D721Med (cell line): ENCODE results near the gene ROCK2.

Experiments used
- DNase-seq: peaks from one replicate; pipeline ENCODE4 v3.0.0; 2011; ENCODE audit warnings: low spot score; ENCODE audit not compliant: insufficient read length
- FAIRE-seq: peaks from 2 replicates; lab custom pipeline; 2011; peaks lifted over from hg19 to GRCh38; lab: Jason Lieb, UNC
- TF ChIP-seq, protein P1 (sequence below): IDR thresholded peaks from 2 replicates; pipeline ENCODE4 v1.5.1; 2012; ENCODE audit warnings: mild to moderate bottlenecking, control low read depth; ENCODE audit not compliant: insufficient read depth; ENCODE audit errors: missing control alignments

Gene ROCK2

DNA sequence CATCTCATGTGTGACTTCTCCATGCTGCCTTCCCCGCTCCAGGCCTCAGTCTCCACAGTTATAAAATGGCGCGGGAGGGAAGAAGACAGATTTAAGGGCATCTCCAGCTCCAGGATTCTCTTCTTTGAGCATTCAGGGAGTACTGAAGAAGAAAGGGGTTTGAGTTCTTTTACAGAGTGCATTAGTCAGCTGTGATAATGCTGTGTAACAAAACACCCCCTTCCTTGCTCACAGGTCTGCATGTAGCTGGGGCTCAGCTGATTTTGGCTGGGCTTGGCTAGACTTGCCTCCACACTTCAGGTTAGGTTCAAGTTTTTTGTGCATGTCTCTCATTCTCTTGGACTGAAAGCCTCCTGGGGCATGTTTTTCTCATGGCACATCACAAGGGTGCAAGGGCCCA, 197.2 kb downstream of the ROCK2 start:
- TF ChIP-seq, protein P1, sequence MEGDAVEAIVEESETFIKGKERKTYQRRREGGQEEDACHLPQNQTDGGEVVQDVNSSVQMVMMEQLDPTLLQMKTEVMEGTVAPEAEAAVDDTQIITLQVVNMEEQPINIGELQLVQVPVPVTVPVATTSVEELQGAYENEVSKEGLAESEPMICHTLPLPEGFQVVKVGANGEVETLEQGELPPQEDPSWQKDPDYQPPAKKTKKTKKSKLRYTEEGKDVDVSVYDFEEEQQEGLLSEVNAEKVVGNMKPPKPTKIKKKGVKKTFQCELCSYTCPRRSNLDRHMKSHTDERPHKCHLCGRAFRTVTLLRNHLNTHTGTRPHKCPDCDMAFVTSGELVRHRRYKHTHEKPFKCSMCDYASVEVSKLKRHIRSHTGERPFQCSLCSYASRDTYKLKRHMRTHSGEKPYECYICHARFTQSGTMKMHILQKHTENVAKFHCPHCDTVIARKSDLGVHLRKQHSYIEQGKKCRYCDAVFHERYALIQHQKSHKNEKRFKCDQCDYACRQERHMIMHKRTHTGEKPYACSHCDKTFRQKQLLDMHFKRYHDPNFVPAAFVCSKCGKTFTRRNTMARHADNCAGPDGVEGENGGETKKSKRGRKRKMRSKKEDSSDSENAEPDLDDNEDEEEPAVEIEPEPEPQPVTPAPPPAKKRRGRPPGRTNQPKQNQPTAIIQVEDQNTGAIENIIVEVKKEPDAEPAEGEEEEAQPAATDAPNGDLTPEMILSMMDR, result no peak
- no peak for FAIRE-seq
- DNase-seq, result no peak

DNA sequence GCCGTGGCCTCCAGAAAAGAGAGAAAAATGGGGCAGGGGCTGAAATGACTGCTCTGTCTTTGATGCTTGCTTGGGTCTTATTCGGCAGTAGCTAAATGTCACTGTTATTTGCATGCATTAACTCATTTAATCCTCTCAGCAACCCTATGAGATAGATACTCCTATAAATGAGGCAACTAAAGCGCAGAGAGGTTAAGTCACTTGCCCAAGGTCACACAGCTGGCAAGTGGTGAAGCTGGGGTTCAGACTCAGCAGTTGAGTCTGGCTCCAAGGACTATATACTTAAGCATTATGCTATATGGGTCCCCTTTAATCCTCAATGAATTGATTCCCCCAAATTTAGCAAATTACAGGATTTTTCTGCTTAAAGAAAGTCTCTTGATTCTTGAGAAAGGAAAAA, 198.4 kb downstream of the ROCK2 start:
- DNase-seq (no peak), FAIRE-seq (no peak)
- TF ChIP-seq, protein P1, result no peak

DNA sequence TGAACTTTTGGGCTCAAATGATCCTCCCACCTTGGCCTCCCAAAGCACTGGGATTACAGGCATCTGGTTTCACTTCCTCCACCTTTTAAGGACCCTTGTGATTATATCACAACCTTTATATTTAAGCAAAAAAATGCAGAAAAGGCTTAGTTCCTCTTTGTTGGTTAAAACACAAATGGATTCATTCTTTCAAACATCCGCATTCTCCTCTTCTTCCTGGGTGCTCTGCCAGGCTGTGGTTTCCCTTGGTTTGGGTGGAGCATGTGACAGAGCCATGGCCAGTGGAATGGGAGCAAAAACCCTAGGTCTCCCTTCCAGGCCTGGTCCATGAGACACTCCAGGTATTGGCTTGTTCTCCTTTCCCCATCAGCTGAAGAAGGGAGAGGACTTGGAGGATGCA, 199.1 kb downstream of the ROCK2 start:
- TF ChIP-seq, protein P1, result no peak
- DNase-seq (no peak), FAIRE-seq (no peak)

DNA sequence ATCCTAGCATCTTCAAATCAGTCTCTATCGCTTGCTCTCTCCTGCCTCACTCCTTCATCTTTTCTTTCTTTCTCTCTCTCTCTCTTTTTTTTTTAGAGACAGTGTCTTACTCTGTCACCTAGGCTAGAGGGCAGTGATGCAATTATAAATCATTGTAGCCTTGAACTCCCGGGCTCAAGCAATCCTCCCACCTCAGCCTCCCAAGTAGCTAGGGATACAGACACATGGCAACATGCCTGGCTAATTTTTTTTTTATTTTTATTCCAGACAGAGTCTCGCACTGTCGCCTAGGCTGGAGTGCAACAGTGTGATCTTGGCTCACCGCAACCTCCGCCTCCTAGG, 199.7 kb downstream of the ROCK2 start:
- TF ChIP-seq, protein P1, result no peak
- FAIRE-seq, result no peak
- no peak for DNase-seq

DNA sequence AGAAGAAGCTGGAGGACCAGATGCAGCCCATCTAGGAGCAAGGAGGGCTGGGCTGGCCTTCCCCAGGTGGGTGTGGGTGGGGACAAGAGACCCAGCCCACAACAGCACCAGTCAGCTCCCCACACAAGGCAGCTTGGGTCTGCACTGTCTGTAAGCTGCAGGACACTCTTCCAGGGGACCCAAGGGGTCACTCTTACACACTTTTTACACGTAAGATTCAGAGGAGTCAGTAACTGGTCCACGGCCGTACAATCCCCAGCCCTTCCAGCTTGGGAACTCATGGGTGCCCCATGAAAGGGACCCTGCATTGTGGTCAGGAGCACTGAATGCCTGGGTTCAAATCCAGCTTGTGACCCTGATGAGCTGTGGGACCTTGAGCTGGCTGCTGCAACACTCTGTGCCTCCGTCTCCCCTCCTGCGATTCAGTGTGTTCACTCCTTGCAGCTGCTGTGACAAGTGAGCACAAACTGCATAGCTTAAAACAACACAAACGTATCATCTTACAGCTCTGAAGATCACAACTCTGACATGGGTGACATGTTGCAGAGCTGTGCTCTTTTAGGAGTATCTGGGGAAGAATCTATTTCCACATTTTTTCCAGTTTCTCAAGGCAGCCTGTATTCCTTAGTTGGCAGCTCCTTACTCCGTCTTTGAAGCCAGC, 200.2 kb downstream of the ROCK2 start:
- TF ChIP-seq, protein P1, result no peak
- DNase-seq (no peak), FAIRE-seq (no peak)

DNA sequence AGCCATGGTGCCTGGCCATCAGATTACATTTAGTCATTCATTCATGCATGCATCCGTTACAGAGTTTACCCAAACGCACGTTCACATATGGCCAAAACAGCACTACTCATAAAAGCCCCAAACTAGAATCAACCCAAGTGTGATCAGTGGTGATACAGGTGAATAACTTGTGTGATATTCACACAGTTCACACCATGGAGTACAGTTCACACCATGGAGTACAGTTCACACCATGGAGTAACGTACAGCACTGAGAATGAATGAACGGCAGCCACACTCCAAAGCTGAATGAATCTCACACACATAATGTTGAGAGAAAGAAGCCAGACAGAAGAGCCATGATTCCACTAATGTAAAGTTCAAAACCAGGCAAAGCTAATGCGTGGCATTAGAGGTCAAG, 201.4 kb downstream of the ROCK2 start:
- no peak for DNase-seq
- TF ChIP-seq, protein P1, result no peak
- FAIRE-seq, result no peak

DNA sequence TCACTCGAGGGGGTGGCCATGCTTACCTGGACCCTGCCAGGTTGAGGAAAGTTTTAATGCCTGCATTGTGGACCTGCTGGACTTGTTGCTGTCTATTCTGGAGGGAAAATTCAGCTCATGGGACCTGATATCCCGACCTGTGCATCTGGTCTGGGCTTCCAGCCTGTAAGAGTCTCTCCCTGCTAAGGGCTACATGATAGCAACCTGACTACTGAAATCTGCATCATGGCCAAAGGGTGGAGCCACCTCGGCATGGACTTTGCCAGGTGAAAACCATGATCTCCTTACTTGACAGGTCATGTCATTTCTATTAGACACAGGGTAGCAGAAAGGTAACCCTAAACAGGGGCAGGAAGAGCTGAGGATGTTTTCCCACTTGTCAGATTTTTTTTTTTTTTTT, 202.1 kb downstream of the ROCK2 start:
- no peak for DNase-seq
- TF ChIP-seq, protein P1, result no peak
- no peak for FAIRE-seq
